Right lobe of liver (tissue), 4 donors: ENCODE data around the gene RUSC2.

Source experiments
- POLR2A ChIP-seq: fragments of 450-650 bp; IDR thresholded peaks from one replicate; pipeline ENCODE4 v1.6.1; 2017; ENCODE audit warnings: antibody characterized with exemption, mild to moderate bottlenecking
- TF ChIP-seq, protein P1 (sequence below), 4 donors: fragments of 200-600 bp in 3 of 4; fragments of 450-650 bp in 1 of 4; IDR thresholded peaks; one replicate each; pipeline versions ENCODE4 v1.5.1 to v1.8.0; 2016 to 2022; ENCODE audit warnings: antibody characterized with exemption in 4 of 4, mild to moderate bottlenecking in 2 of 4
- donor health status: DM: no; HTN: no; CAD: no.
- donor health status: DM: no; HTN: no; CAD: no.
- donor health status: DM: no; HTN: yes; CAD: no.

DNA sequence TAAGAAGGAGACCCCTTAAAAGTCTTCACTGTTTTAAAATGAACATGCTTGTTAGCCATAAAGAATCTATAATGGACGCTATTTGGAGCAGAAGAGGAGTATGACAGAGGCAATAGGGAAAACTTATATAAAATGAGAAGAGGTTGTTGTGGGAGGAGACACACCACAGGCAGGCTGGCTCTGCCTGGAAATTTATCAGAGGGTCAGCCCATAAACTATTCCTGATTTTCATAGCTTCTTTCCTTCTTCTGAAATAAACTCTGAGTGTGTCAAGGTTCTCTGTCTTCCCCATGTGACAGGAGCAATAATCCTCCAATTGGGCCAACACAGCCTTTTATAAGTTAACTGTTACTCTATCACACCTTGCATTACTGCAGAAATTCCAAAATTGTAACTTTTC is 19.6 kb upstream of the RUSC2 start:
- TF ChIP-seq, protein P1, sequence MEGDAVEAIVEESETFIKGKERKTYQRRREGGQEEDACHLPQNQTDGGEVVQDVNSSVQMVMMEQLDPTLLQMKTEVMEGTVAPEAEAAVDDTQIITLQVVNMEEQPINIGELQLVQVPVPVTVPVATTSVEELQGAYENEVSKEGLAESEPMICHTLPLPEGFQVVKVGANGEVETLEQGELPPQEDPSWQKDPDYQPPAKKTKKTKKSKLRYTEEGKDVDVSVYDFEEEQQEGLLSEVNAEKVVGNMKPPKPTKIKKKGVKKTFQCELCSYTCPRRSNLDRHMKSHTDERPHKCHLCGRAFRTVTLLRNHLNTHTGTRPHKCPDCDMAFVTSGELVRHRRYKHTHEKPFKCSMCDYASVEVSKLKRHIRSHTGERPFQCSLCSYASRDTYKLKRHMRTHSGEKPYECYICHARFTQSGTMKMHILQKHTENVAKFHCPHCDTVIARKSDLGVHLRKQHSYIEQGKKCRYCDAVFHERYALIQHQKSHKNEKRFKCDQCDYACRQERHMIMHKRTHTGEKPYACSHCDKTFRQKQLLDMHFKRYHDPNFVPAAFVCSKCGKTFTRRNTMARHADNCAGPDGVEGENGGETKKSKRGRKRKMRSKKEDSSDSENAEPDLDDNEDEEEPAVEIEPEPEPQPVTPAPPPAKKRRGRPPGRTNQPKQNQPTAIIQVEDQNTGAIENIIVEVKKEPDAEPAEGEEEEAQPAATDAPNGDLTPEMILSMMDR (IDR thresholded peaks at IDR 0.05), result no peak
- no peak for TF ChIP-seq POLR2A
